Fibroblast of skin of back (primary cell): Measurements from ENCODE around the gene TFPT.
A peak's percentile ranks its signal among the peaks of the same experiment; 100 is the strongest.
"Not testable (repeated sequence)": the region's sequence is repeated elsewhere in the genome, so short reads cannot be mapped to it uniquely, and the experiment has no call there.

Experiments
- DNase-seq: peaks from one replicate; pipeline ENCODE4 v3.0.0-alpha.2; 2013

TFPT gene

GRCh38 chr19:54114340-54115108, 933 bp downstream of the TFPT start:
- peak; percentile 37 for DNase-seq

GRCh38 chr19:54109651-54110050, 5.8 kb downstream of the TFPT start:
- no peak for DNase-seq

DNA sequence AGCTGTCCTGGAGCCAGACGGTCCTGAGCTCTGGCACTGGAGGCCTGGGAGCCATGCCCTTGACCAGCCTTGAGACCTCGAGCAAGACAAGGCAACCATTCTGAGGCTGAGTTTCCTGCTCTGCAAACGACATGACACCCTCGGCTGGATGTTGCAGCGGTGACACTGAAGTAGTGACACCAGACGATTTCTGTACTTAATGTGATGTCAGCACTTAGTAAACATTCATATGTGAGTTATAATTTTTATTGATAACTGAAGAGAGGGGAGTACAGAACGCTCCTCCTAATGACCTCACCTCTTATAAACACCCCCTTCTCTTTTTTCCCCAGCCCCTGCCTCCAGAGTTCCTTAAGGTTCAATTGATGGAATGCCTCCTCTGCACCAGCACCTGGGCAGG, 7.0 kb downstream of the TFPT start:
- DNase-seq: no peak

- DNase-seq: no peak
Measured at GRCh38 chr19:54107876-54108490, 7.5 kb downstream of the TFPT start.

GRCh38 chr19:54106716-54107115, 8.7 kb downstream of the TFPT start:
- no peak for DNase-seq

DNA sequence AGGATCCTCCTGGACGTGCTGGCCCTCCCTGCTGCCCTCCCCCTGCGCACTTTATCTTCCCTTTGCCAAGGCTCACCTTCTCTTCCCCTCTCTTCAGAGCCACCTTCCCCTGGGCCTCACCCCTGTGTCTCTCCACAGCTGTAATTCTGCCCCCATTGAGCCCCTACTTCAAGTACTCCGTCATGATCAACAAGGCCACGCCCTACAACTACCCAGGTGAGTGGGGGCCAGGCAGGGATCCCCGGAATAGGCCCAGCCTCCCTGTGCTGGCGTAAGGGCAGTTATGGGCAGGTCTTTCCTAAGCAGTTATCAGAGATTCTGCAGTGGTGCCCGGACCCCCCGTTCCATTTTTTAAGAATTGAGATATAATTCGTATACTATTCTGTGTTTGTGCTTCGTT, 9.7 kb downstream of the TFPT start:
- no peak for DNase-seq

DNA sequence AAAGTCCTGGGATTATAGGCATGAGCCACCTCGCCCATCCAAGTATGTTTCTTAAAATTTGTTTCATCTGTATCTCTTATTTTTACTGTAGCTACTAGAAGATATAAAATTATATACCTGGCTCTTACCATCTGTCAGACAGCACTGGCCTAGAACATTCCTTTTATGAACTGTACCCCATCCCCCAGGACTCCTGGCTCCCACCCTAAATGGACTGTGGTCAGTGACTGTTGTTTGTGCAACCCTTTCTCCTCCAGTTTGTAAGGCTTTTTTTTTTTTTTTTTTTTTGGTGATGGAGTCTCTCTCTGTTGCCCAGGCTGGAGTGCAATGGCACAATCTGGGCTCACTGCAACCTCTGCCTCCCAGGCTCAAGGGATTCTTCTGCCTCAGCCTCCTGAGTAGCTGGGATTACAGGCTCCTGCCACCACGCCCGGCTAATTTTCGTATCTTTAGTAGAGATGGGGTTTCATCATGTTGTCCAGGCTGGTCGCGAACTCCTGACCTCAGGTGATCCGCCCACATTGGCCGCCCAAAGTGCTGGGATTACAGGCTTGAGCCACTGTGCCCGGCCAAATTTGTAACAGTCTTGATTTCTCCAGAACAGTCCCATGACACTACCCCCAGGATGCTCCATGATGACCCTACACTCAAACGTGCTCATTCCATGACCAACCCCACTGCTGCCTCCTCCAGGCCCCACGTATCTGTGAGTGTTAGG, 10.3 kb downstream of the TFPT start:
- no peak for DNase-seq

- peak; percentile 98 for DNase-seq
Measured at GRCh38 chr19:54102421-54103169, 12.9 kb downstream of the TFPT start, which contains the start of gene NDUFA3. NDUFA3 (plus strand) TSS chr19:54102855; CDS start chr19:54102879, 24 bp downstream.

GRCh38 chr19:54100561-54100960, 14.9 kb downstream of the TFPT start, which contains the start of gene OSCAR:
OSCAR (minus strand) TSS chr19:54100803; CDS start chr19:54100792, 11 bp downstream.
- peak; percentile 30 for DNase-seq

DNA sequence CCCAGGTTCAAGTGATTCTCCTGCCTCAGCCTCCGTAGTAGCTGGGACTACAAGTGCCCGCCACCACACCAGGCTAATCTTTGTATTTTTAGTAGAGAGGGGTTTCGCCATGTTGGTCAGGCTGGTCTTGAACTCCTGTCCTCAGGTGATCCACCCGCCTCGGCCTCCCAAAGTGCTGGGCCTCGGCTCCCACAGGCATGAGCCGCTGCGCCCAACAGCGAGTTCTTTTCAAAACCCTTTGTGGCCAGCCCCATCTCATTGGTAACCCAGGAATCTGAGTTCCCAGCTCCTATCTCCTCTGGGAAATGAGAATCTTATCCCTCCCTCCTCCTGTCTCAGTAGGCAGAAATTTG, 15.6 kb downstream of the TFPT start:
- DNase-seq: not testable (repeated sequence)

DNA sequence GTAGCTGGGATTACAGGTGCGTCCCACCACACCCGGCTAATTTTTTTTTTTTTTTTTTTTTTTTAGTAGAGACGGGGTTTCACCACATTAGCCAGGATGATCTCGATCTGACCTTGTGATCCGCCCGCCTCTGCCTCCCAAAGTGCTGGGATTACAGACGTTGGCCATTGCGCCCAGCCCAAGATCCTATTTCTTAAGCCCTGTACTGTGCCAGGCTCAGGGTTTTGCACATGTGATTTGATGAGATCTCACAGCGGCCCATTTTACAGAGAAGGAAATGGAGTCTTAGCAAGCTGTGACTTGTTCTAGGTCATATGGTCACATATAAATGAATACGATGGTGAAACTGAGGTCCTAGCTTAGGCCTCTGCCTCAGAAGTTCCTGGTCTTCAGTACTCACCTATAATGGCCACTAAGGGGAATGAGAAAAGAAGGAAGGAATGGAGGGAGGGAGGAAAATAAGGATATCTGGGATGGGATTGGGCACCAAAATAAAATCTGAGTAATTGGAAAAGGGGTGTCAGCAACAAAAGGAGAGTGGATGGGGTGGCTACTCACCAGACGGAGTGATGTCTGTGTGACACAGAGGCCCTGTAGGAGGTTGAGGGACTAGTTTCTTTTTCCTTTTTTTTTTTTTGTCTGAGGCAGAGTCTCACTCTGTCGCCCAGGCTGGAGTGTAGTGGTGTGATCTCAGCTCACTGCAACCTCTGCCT, 16.1 kb downstream of the TFPT start:
- no peak for DNase-seq

- DNase-seq: peak; percentile 61
Measured at GRCh38 chr19:54096617-54097106, 18.8 kb downstream of the TFPT start.

DNA sequence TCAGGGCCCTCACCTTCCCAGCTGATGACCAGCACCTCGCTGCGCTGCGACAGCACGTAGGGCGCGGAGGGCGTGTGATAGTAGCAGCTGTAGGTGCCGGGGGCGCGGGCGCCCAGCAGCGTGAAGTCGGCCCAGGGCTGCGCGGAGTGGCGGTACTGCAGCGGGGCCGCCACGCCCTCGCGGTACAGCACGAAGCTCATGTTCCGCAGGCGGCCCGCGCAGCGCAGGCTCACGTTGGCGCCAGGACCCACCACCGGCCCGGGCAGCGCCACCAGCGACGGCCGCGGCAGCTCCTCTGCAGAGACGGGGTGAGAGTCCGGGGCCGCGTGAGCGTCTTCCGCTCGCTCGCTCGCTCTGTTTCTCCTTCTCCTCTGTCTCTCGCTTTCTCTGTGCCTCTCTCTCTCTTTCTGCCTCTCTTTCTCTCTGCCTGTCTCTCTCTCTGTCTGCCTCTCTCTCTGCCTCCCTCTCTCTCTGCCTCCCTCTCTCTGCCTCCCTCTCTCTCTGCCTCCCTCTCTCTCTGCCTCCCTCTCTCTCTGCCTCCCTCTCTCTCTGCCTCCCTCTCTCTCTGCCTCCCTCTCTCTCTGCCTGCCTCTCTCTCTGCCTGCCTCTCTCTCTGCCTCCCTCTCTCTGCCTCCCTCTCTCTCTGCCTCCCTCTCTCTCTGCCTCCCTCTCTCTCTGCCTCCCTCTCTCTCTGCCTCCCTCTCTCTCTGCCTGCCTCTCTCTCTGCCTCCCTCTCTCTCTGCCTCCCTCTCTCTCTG, 19.4 kb downstream of the TFPT start:
- DNase-seq: peak; percentile 54

- no peak for DNase-seq
Measured at GRCh38 chr19:54095136-54095858, 20.2 kb downstream of the TFPT start.

DNA sequence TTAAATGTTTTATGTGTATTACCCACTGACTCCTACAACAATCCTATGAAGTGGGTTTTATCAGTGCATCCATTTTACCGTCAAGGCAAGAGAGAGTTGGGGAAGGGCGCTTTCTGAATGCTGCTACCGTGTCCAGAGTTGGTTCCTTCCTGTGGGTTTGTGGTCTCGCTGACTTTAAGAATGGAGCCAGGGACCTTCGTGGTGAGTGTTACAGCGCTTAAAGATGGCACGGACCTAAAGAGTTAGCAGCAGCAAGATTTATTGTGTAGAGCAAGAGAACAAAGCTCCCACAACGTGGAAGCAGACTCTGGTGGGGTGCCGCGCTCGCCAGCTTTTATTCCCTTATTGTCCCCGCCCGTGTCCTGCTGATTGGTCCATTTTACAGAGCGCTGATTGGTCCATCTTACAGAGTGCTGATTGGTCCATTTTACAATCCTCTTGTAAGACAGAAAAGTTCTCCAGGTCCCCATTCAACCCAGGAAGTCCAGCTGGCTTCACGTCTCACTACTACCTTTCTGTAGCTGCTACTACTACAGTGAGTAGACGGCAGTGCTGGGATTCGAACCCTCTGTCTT, 20.9 kb downstream of the TFPT start:
- DNase-seq: no peak

- no peak for DNase-seq
Measured at GRCh38 chr19:54084410-54084809, 31.0 kb downstream of the TFPT start.

DNA sequence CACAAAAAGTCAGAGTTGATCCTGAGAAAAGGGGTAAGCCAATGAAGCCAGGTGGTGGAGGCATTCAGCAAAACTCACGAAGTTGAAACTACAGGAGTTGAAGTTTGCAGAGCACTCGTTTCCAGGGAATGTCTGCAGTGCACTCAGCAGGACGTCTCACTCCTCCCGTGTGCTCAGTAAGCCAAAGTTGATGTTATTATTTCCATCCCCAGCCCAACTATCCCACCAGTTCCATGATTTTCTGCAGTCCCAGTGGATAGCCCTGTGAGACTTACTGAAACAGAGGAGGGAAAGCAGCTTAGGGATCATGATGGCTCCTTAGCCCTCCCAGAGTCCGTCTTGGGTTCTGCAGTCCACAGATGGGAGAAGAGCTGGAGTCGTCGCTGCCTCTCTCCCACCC, 34.4 kb downstream of the TFPT start, which contains the start of gene TARM1:
Gene TARM1 (minus strand): TSS at position 334 of the 400 bp plus-strand sequence. CDS start 25 bp downstream, at position 309.
- no peak for DNase-seq

DNA sequence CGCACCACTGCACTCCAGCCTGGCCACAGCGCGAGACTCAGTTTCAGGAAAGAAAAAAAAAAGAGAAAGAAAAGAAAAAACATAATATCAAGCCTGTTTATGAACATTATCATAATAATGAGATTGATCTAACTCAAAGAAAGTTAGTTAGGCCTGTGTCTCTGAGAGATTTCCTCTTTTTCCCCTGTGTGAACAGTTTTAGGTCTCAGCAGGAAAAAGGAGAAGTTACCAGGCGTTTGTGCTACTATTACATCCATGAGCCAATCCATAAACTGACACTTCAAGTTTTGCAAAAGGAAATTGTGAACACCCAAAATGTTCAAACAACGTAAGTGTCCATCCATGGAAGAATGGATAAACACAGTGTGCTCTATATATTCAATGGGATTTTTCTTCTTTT, 38.1 kb downstream of the TFPT start:
- no peak for DNase-seq

GRCh38 chr19:54074851-54075250, 40.6 kb downstream of the TFPT start:
- no peak for DNase-seq

- DNase-seq: no peak
Measured at GRCh38 chr19:54073829-54074228, 41.6 kb downstream of the TFPT start.
